Fibroblast of peridontal ligament (primary cell): ENCODE data around the gene MINDY4B.
"Not testable (repeated sequence)": the region's sequence is repeated elsewhere in the genome, so short reads cannot be mapped to it uniquely, and the experiment has no call there.

ENCODE experiments used
- DNase-seq: peaks from one replicate; pipeline ENCODE4 v3.0.0-alpha.2; 2010; ENCODE audit errors: extremely low read depth

The MINDY4B gene

GRCh38 chr3:150898046-150898754 lies 7.0 kb downstream of the MINDY4B start:
- no peak for DNase-seq

- no peak for DNase-seq
Measured at GRCh38 chr3:150897592-150897991, 7.6 kb downstream of the MINDY4B start.

- DNase-seq, result no peak
Measured at GRCh38 chr3:150890831-150891230, 14.4 kb downstream of the MINDY4B start.

DNA sequence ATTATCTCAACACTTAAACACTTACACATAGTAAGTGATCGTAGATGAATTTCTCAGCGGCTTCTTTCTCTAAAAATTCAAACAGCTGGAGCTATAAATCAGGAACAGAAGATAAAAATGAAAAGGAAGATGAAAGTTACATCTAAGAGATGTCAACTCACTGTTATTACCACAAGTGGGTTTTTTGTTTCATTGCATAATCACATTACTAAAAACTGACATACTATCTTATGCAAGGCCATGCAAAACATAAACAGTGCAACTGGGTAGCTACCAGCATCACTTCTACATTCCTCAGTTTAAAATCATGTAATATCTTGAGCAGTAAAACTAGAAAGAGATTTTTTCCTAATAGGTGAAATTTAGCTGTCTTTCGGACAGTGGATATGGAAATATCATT lies 14.9 kb downstream of the MINDY4B start:
- peak; percentile 63 for DNase-seq

DNA sequence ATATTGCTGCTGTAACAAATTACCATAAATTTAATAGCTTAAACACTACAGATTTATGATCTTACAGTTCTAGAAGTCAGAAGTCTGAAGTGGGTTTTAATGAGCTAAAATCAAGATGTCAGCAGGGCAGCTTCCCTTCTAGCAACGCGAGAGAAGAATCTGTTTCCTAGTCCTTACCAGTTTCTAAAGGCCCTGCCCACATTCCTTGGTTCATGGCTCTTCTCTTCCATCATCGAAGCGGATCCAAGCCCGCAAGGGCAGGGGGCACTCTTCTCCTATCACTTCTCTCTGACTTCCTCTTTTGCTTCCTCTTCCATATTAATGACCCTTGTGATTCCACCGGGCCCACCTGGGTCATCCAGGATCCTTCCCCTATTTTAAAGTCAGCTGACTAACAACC lies 16.1 kb downstream of the MINDY4B start:
- DNase-seq, result no peak

- no peak for DNase-seq
Measured at GRCh38 chr3:150887031-150887430, 18.2 kb downstream of the MINDY4B start.

GRCh38 chr3:150885535-150885934 lies 19.7 kb downstream of the MINDY4B start:
- no peak for DNase-seq

- no peak for DNase-seq
Measured at GRCh38 chr3:150878996-150879575, 26.2 kb downstream of the MINDY4B start.

GRCh38 chr3:150878290-150878689 lies 26.9 kb downstream of the MINDY4B start:
- no peak for DNase-seq

GRCh38 chr3:150877303-150877702 lies 27.9 kb downstream of the MINDY4B start:
- no peak for DNase-seq

GRCh38 chr3:150876611-150877265 lies 28.5 kb downstream of the MINDY4B start:
- no peak for DNase-seq

GRCh38 chr3:150875548-150875947 lies 29.7 kb downstream of the MINDY4B start:
- no peak for DNase-seq

- no peak for DNase-seq
Measured at GRCh38 chr3:150874666-150875219, 30.5 kb downstream of the MINDY4B start.

- DNase-seq, result no peak
Measured at GRCh38 chr3:150871192-150871591, 34.0 kb downstream of the MINDY4B start.

- DNase-seq, result peak; percentile 67
Measured at GRCh38 chr3:150870406-150870805, 34.8 kb downstream of the MINDY4B start.

- no peak for DNase-seq
Measured at GRCh38 chr3:150868282-150868681, 37.0 kb downstream of the MINDY4B start.

- no peak for DNase-seq
Measured at GRCh38 chr3:150867434-150867833, 37.8 kb downstream of the MINDY4B start.

DNA sequence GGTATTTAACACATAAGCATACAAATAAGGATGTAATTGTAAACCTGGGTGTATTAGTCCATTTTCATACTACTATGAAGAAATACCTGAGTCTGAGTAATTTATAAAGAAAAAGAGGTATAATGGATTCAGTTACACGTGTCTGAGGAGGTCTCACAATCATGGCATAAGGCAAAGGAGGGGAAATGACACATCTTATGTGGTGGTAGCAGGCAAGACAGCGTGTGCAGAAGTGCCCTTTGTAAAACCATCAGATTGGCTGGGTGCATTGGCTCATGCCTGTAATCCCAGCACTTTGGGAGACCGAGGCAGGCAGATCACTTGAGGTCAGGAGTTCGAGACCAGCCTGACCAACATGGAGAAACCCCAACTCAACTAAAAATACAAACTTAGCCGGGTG lies 41.3 kb downstream of the MINDY4B start:
- not testable (repeated sequence) for DNase-seq

- no peak for DNase-seq
Measured at GRCh38 chr3:150861851-150862250, 43.4 kb downstream of the MINDY4B start.

DNA sequence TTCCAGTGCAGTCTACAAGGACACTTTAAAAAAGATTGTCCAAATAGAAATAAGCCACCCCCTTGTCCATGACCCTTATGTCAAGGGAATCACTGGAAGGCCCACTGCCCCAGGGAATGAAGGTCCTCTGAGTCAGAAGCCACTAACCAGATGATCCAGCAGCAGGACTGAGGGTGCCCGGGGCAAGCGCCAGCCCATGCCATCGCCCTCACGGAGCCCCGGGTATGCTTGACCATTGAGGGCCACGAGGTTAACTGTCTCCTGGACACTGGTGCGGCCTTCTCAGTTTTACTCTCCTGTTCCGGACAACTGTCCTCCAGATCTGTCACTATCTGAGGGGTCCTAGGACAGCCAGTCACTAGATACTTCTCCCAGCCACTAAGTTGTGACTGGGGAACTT lies 47.3 kb downstream of the MINDY4B start:
- DNase-seq, result not testable (repeated sequence)

GRCh38 chr3:150850191-150850590 lies 55.0 kb downstream of the MINDY4B start:
- DNase-seq, result no peak

DNA sequence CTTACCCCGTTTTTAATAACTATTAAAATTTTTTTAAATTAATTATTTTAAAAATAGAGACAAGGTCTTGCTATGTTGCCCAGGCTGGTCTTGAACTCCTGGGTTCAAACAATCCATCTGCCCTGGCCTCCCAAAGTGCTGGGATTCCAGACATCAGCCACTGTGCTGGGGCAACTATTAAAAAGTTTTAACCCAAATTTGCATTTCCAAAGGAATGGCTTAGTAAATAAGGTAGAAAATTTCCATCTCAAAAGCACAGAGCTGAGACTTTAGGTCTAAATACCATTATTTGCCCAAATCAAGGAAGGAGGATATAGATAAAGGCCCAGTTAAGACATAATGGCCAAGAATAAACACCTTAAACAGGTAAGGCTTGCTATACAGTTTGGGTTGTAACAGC lies 56.4 kb downstream of the MINDY4B start:
- no peak for DNase-seq

DNA sequence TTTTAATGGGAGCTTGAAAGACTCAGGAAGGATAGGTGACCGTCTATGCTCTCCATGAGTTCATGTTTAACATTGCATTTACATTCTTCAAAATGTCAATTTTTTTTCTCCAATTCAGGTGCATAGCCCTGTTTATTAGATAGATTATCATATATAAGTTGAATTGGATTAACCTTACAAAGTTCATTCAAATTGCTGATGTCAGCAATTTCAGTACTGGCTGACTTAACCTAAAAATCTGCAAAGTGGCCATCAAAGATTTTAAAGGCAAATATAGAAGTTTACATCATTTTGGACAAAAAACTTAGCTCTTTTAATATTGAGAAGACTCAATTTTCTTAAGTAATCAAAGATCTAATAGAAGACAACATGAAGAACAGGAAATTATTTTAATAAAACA lies 57.8 kb downstream of the MINDY4B start:
- DNase-seq, result no peak
